IPS-15b (cell line): ENCODE measurements around the gene PSPN.

Experiments
- H3K27me3 ChIP-seq: one replicate; pipeline ENCODE4 v1.6.1; 2013; ENCODE audit warnings: low read length; ENCODE audit not compliant: control insufficient read depth, insufficient read depth
- H3K36me3 ChIP-seq: one replicate; pipeline ENCODE4 v1.6.1; 2013; ENCODE audit warnings: low read length; ENCODE audit not compliant: control insufficient read depth, insufficient read depth
- H3K4me1 ChIP-seq: one replicate; pipeline ENCODE4 v1.6.1; 2013; ENCODE audit warnings: mild to moderate bottlenecking, low read length; ENCODE audit not compliant: control insufficient read depth, insufficient read depth
- H3K4me3 ChIP-seq: one replicate; pipeline ENCODE4 v1.5.1; 2013; ENCODE audit warnings: low read depth, low read length
- H3K9ac ChIP-seq: one replicate; pipeline ENCODE4 v1.6.1; 2013; ENCODE audit warnings: low read depth, mild to moderate bottlenecking, low read length
- H3K9me3 ChIP-seq: one replicate; pipeline ENCODE4 v1.6.1; 2013; ENCODE audit warnings: mild to moderate bottlenecking, low read length; ENCODE audit not compliant: control insufficient read depth, insufficient read depth

PSPN gene

GRCh38 chr19:6375411-6376010 is at the start of gene PSPN:
Gene PSPN, minus strand, starts transcription at chr19:6375933. Its CDS starts 84 bp downstream, at chr19:6375849.
- peak within 1 kb of the TSS; percentile 60 for H3K9ac ChIP-seq
- no peak within 1 kb of the TSS for H3K4me3 ChIP-seq
- no peaks in the 10 kb centered on the region for H3K9me3 ChIP-seq
- no peaks in the 10 kb centered on the region for H3K4me1 ChIP-seq
- H3K36me3 ChIP-seq: peaks cover 22% of the 10 kb centered on the region
- H3K27me3 ChIP-seq: no peaks in the 10 kb centered on the region

DNA sequence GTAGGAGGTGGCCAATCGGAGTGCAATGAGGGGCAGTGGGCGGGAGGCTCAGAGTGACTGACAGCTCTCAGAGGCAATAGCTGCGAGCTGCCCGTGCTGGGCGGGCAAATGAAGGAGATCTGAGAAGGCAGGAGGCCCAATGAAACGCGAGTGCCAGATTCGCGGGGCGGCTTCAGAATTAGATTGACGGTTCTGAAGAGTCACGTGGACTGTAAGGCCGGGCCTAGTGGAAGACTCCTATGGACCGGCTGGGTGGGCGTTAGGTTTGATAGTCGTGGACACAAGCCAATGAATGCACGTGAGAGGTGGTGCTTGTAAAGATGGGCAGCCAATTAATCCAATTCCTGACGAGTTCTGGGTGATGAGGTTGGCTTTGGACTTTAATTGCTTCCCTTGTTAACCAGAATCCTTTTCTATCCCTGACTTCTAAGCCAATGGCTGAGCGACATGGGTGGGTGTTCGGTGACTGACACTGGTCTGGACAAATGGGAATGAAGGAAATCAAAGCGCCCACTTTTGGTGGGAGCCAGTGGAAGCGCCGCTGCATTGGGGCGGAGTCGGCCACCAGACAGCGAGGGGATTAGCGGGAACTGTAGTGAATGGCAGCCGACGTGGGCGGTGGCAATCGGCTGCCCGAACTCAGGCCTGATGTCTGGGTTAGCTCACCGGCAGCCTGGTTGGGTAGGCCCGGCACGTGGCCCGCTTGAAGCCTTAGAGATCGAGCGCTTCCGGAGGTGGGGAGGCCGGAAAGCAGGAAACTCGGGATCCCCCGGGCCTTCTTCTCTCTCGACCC is 49.4 kb upstream of the PSPN start:
- peaks cover 23% of the 10 kb centered on the region for H3K36me3 ChIP-seq
- H3K4me1 ChIP-seq: peaks cover 5% of the 10 kb centered on the region
- peaks cover 5% of the 10 kb centered on the region for H3K27me3 ChIP-seq
- no peak overlapping the region for H3K9ac ChIP-seq
- H3K4me3 ChIP-seq: peak overlapping the region; percentile 19
- no peaks in the 10 kb centered on the region for H3K9me3 ChIP-seq

DNA sequence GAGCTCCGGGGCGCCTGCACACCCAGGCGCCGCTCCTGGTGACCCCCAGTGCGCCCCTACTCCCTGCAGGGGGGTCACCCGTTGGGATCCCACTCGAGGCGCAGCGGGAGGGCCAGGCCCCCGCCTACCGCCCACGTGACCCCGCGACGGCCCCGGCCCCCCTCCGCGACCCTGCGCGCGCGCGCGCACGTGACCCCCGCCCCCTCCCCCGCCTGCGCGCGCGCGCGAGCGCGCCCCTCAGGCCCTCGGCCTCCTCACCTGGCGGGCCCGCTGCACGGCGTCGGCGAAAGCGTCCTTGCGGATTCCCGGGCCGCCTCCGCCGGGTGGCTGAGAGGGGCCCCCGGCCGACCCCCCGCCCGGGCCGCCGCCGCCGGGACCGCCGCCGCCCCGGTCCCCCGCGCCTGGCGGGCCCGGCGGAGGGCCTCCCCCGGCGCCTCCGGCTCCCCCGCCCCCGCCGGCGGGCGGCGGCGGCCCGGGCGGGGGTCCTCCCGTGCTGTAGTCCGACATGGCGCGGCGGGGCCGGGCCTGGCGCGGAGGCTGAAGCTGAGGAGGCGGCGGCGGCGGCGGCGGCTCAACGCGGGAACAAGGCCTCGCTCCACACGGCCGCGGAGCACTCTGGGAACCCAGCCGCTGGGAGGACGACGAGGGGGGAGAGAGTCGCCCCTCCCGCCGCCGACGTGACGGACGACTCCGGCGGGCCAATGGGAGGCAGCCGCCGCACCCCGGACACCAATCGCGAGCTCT is 48.6 kb upstream of the PSPN start, which contains the start of gene KHSRP:
KHSRP (minus strand) TSS at position 617 of the 744 bp plus-strand sequence; CDS start at position 507, 110 bp downstream.
- peak within 1 kb of the TSS; percentile 96 for H3K4me3 ChIP-seq
- peaks cover 5% of the 10 kb centered on the region for H3K4me1 ChIP-seq

GRCh38 chr19:6423499-6424194 is 47.9 kb upstream of the PSPN start:
- peak overlapping the region; percentile 90 for H3K9ac ChIP-seq
- H3K36me3 ChIP-seq: peaks cover 38% of the 10 kb centered on the region
- H3K27me3 ChIP-seq: no peaks in the 10 kb centered on the region
- H3K9me3 ChIP-seq: no peaks in the 10 kb centered on the region
- peak overlapping the region; percentile 96 for H3K4me3 ChIP-seq
- peaks cover 5% of the 10 kb centered on the region for H3K4me1 ChIP-seq

More for the DNA sequence above, 48.6 kb upstream of the PSPN start, which contains the start of gene KHSRP:
- H3K27me3 ChIP-seq: peaks cover 1% of the 10 kb centered on the region
- H3K36me3 ChIP-seq: peaks cover 31% of the 10 kb centered on the region
- peak within 1 kb of the TSS; percentile 90 for H3K9ac ChIP-seq
- H3K9me3 ChIP-seq: no peaks in the 10 kb centered on the region

DNA sequence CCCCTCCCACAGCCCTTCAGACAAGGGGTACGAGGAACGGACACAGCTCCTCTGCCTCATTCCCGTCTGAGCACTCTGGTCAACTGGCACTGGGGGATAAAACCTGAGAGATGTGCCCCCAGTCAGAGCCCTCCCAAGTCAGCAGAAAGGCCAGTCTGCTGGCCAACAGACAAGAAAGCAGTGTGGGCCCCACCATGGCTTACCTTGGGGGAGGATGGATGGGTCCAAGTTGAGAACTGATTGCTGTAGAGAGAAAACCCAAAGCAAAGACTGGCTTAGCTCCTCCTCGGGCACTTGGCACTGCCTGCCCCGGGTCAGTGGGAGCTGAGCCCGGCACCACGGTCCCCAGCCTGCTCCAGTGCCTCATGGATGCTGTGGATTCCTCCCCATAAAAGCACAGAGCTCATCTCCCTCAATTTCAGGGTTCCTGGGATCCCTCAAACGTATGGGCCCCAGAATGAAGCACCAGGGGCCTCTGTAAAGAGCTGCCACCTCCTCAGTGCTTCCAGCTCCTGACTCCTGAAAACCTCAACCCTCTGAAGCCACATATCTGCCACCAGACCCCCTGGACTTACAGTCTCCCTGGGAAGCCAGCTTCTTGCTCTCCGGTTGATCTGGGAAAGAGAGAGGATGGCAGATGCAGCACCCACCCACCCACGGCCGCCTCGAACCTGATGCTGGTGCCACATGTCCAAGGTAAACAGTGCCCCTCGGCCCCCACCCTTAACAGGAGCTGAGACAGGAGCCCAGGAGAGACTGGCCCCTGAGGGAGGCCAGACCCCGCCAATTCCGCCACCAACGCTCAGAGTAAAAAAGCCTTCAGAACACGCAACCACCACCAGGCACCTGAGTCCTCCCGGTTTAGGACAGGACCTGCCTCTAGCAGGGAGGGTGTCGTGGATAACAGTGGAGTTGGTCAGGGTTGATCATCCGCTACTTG is 45.6 kb upstream of the PSPN start:
- H3K36me3 ChIP-seq: peaks cover 61% of the 10 kb centered on the region
- no peak overlapping the region for H3K4me3 ChIP-seq
- no peaks in the 10 kb centered on the region for H3K27me3 ChIP-seq
- no peak overlapping the region for H3K9ac ChIP-seq
- H3K4me1 ChIP-seq: peaks cover 5% of the 10 kb centered on the region
- no peaks in the 10 kb centered on the region for H3K9me3 ChIP-seq

GRCh38 chr19:6418562-6418932 is 42.8 kb upstream of the PSPN start:
- no peak overlapping the region for H3K9ac ChIP-seq
- peaks cover 83% of the 10 kb centered on the region for H3K36me3 ChIP-seq
- H3K4me3 ChIP-seq: no peak overlapping the region

DNA sequence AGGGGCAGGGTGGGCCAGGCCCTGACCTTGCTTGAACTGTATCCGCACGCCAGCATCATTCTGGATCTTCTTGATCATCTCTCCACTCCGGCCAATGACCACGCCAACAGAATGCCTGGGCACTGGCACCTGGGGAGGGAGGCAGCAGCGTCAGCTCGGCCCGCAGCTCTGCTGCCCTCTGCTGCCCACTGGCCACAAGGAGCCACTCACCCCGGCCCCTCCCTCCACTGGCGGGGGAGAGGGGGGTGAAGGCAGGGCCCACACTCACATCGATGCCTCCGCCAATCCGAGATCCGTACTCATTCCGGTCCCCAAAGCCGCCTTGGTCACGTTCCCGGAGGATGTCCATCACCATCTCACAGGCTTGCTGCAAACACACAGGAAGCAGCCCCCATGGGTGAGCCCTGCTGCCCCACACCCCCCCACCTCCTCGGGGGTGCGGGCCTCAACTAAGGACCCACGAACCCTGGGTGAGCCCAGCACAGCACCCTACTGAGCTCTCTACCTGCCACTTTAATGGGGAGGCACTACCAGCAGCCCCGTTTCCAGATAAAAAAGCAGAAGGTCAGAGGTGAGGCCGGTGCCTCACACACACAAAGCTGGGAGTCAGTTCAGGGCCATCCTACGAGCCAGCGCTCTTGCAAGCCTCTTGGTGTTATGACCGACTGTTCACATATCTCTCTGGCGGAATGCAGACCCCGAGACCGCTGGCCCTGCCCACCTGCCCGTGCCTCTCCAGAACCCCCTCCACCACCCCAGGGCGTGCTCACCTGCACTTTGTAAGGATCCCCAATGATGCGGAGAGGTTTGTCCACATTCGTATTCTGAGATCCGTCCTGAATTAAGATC is 42.2 kb upstream of the PSPN start:
- no peak overlapping the region for H3K4me3 ChIP-seq
- no peaks in the 10 kb centered on the region for H3K9me3 ChIP-seq
- no peak overlapping the region for H3K9ac ChIP-seq
- peaks cover 2% of the 10 kb centered on the region for H3K4me1 ChIP-seq
- no peaks in the 10 kb centered on the region for H3K27me3 ChIP-seq
- peaks cover 83% of the 10 kb centered on the region for H3K36me3 ChIP-seq

More at GRCh38 chr19:6418562-6418932, 42.8 kb upstream of the PSPN start:
- peaks cover 5% of the 10 kb centered on the region for H3K4me1 ChIP-seq
- no peaks in the 10 kb centered on the region for H3K27me3 ChIP-seq
- H3K9me3 ChIP-seq: no peaks in the 10 kb centered on the region

- Histone ChIP-seq H3K4me3 (no peak overlapping the region), H3K4me1 (no peaks in the 10 kb centered on the region), H3K9me3 (no peaks in the 10 kb centered on the region), H3K27me3 (no peaks in the 10 kb centered on the region), H3K9ac (no peak overlapping the region), H3K36me3 (peaks cover 77% of the 10 kb centered on the region)
Observed at GRCh38 chr19:6416658-6417405, 41.1 kb upstream of the PSPN start.

DNA sequence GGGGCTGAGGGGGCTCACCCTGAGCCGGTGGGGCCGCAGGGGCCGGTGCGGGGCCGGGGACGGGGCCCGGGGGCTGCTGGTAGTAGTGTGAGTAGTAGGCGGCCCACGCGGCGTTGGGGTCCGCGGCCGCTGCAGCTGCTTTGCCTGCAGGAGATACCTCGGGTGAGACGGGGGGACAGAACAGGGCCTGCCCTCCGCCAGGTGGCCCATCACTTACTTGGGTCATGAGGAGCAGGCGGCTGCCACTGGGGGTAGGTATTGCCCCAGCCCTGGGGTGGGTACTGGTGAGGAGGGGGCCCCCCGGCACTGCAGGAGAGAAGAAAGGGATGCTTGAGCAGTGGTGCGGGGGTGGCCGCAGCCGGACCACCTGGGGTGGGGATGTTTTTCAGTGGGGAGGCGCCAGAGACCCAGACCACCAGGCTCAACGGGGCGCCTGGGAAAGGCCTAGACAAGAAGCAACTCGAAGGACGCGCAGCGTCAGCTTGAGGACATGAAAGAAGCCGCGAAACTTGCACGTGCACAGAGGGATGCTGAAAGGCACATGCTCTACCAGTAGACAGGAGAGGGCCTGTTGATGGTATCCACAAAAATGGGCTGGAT is 40.0 kb upstream of the PSPN start:
- H3K9me3 ChIP-seq: no peaks in the 10 kb centered on the region
- no peaks in the 10 kb centered on the region for H3K27me3 ChIP-seq
- H3K36me3 ChIP-seq: peaks cover 66% of the 10 kb centered on the region
- H3K4me1 ChIP-seq: no peaks in the 10 kb centered on the region
- no peak overlapping the region for H3K4me3 ChIP-seq
- H3K9ac ChIP-seq: no peak overlapping the region
